Uterus (tissue), 4 donors: ENCODE results near the gene HOMER3. TPM values are rescaled to one million over a fixed set of nuclear protein-coding genes. Genes with fewer than 3 reads are reported as not detected.

Experiments
- DNase-seq, 2 donors: peaks; one replicate each; pipeline ENCODE4 v3.0.0-alpha.2; 2019 to 2020
- H3K27ac ChIP-seq, 2 donors: fragments of 200-600 bp; sonication (generic); 1 replicate in 1 of 2; 2 replicates in 1 of 2; pipeline ENCODE4 v1.5.1; 2016 to 2018
- H3K27me3 ChIP-seq, 2 donors: fragments of 200-600 bp; sonication (generic); one replicate each; pipeline ENCODE4 v1.5.1; 2018 to 2019; ENCODE audit warnings: control low read depth in 1 of 2
- H3K36me3 ChIP-seq, 2 donors: fragments of 200-600 bp; sonication (generic); one replicate each; pipeline ENCODE4 v1.5.1; 2019; ENCODE audit warnings: control low read depth in 1 of 2
- H3K4me1 ChIP-seq, 2 donors: fragments of 200-600 bp; sonication (generic); one replicate each; pipeline ENCODE4 v1.5.1; 2018 to 2019; ENCODE audit warnings: control low read depth in 1 of 2
- H3K4me3 ChIP-seq, 2 donors: fragments of 200-600 bp; sonication (generic); 1 replicate in 1 of 2; 2 replicates in 1 of 2; pipeline ENCODE4 v1.5.1; 2018 to 2019; ENCODE audit warnings: mild to moderate bottlenecking in 1 of 2
- H3K9me3 ChIP-seq, 2 donors: fragments of 200-600 bp; sonication (generic); one replicate each; pipeline ENCODE4 v1.5.1; 2019; ENCODE audit warnings: control low read depth in 1 of 2
- POLR2A ChIP-seq, 2 donors: fragments of 450-650 bp; IDR thresholded peaks; one replicate each; pipeline ENCODE4 v1.6.1; 2016; ENCODE audit warnings: antibody characterized with exemption in 2 of 2, mild to moderate bottlenecking in 1 of 2, moderate library complexity in 1 of 2
- intact Hi-C: fragments of 100-400 bp; cut with DNase I; formaldehyde crosslinking; loops from one replicate; pipeline ENCODE4 v1.15.1; 2023; ENCODE audit warnings: low total_unique reads
- total RNA-seq, 4 donors: library from RNA; depleted of rRNA in 3 of 4; stranded (reverse); fragments of >200 nt in 3 of 4; gene quantifications; one replicate each; pipeline versions ENCODE4 v1.1.0 to v1.2.4, GENCODE V29; 2014 to 2023
- TF ChIP-seq, protein P1 (sequence below), 4 experiments: fragments of 200-600 bp in 2 of 4; fragments of 450-650 bp in 2 of 4; sonication (generic) in 2 of 4; IDR thresholded peaks; one replicate each; pipeline ENCODE4 v1.5.1; 2016 to 2019; ENCODE audit warnings: antibody characterized with exemption in 4 of 4, mild to moderate bottlenecking in 2 of 4, moderate library complexity in 1 of 4
- donor health status: DM: yes; HTN: yes; CAD: no.

HOMER3 gene
- total RNA-seq, 4 donors from 2014 or later: 4.4 to 24.8 (median 23.3) TPM

DNA sequence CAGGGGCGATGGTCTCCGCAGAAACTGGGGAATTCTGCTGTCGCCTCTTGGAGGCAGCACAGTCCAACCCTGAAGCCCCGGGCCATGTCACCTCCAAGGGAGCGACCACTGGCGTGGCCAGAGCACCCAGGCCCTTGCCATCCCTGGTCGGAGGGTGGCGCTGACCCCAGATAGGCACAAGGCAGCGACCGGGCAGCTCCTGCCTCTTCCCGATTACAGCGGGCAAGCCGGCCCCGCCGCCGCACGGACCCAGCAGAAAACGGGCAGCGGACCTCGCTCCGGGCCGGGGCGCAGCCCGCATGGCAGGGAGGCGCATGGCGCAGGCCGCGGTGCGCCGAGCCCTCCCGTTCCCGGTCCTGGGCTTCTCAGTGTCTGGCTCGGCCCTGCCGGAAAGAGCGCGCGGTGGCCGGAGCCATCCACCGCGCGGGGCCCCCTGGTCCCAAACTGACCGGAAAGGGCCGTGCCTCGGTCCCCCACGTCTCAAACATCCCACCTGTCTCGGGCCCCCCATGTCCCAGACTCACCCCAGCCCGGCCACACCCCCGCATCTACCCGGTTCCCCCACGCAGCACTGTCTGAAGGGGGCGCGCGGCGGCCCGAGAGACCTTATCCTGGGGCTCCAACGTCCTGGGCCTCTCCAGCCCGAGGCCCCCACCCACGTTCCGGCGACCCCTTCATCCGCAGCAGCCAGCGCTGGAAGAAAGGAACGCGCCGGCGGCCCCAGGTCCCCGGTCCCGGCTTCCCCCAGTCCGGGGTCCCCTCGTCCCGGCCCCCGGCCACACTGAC, 45.8 kb downstream of the HOMER3 start:
- intact Hi-C loops: no loop called here
- H3K4me3 ChIP-seq: peak overlapping the region in 1 of 2 donors; percentile 17
- peaks cover 0 to 6% of the 10 kb centered on the region in 2 donors for H3K27me3 ChIP-seq
- H3K27ac ChIP-seq: no peak overlapping the region
- DNase-seq: peak in 1 of 2 donors; percentile 14
- H3K36me3 ChIP-seq: no peaks in the 10 kb centered on the region
- no peaks in the 10 kb centered on the region for H3K9me3 ChIP-seq
- TF ChIP-seq POLR2A (IDR thresholded peaks at IDR 0.05): no peak
- TF ChIP-seq, protein P1, sequence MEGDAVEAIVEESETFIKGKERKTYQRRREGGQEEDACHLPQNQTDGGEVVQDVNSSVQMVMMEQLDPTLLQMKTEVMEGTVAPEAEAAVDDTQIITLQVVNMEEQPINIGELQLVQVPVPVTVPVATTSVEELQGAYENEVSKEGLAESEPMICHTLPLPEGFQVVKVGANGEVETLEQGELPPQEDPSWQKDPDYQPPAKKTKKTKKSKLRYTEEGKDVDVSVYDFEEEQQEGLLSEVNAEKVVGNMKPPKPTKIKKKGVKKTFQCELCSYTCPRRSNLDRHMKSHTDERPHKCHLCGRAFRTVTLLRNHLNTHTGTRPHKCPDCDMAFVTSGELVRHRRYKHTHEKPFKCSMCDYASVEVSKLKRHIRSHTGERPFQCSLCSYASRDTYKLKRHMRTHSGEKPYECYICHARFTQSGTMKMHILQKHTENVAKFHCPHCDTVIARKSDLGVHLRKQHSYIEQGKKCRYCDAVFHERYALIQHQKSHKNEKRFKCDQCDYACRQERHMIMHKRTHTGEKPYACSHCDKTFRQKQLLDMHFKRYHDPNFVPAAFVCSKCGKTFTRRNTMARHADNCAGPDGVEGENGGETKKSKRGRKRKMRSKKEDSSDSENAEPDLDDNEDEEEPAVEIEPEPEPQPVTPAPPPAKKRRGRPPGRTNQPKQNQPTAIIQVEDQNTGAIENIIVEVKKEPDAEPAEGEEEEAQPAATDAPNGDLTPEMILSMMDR (IDR thresholded peaks at IDR 0.05): peak in 1 of 4 experiments; percentile 10
- H3K4me1 ChIP-seq: peaks cover 0 to 23% of the 10 kb centered on the region in 2 donors

DNA sequence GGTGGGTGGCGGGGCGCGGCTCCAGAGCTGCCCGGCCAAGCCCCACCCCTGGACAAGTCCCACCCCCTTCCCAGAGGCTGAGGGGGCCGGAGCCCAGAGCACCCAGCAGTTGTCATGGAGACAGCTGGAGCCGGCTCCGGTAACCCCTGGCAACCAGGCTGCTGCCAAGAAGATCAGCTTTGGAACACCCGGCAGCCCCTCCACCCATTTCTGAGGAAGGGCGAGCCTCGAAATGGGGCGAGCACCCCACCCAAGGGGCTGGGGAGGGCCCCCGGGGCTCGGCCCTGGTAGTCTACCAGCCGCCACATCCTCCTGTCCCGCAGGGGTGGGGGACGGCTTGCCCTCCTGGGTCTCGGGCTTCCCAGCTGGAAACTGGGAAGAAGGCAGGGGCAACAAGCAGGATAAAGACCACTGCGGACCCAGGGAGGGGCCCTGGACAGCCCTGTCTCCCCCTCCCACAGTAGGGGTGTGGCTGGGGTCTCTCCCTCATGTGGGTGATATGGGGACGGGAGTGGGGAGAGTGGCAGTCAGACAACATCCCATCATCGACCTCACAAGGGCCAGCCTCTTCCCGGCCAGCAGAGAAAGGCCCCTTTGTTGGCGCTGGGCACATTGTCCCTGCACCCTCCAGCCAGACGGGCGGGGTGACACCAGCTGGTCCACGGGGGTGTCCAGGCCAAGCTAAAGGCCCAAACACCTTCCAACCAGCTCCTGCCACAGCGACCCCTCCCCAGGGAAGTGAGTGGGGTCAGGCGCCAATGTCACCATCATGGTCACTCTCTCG, 46.6 kb downstream of the HOMER3 start:
- Histone ChIP-seq H3K36me3 (no peaks in the 10 kb centered on the region), H3K4me3 (peak overlapping the region in 1 of 2 donors; percentile 17), H3K27ac (no peak overlapping the region), H3K4me1 (peaks cover 0 to 23% of the 10 kb centered on the region in 2 donors), H3K9me3 (no peaks in the 10 kb centered on the region), H3K27me3 (peaks cover 0 to 6% of the 10 kb centered on the region in 2 donors)
- intact Hi-C loops: no loop called here
- peak in 1 of 2 donors; percentile 13 for DNase-seq
- no peak for TF ChIP-seq POLR2A (IDR thresholded peaks at IDR 0.05)
- TF ChIP-seq, protein P1 (IDR thresholded peaks at IDR 0.05): no peak

DNA sequence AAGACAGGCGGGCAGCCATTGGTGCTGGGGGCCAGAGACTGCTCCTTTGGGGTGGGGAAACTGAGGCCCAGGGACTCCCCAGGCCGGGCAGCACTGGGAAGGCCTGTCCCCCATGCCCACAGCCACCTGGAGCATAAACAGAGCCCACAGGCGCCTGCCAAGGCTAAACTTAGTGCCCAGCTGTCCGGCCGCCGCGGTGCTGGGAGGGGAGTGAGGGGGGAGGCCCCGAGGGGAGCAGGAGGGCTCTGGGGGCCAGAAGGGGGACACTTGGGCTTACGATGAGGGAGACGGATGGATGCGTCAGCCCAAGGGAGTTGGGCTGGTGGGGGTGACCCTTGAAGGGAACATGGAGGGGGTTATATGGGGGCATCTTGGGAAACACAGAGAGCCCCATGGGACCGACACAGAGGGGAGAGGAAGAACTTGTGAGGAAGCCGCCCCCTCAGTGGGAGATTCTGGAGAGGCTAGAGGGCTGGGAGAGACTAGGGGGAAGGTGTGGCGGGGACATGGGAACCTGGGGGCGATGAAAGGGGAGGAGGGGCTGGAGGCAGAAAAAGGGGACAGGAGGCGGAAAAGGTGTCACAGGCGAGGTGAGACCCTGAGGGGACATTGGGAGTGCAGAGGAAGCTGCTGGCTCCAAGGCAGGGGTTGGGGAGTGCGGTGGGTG, 47.3 kb downstream of the HOMER3 start:
- H3K27ac ChIP-seq: no peak overlapping the region
- H3K4me3 ChIP-seq: no peak overlapping the region
- H3K9me3 ChIP-seq: no peaks in the 10 kb centered on the region
- no peak for DNase-seq
- H3K27me3 ChIP-seq: peaks cover 0 to 6% of the 10 kb centered on the region in 2 donors
- H3K4me1 ChIP-seq: peaks cover 0 to 23% of the 10 kb centered on the region in 2 donors
- H3K36me3 ChIP-seq: no peaks in the 10 kb centered on the region
- TF ChIP-seq, protein P1 (IDR thresholded peaks at IDR 0.05): no peak
- TF ChIP-seq POLR2A (IDR thresholded peaks at IDR 0.05): no peak
- intact Hi-C loops: no loop called here

DNA sequence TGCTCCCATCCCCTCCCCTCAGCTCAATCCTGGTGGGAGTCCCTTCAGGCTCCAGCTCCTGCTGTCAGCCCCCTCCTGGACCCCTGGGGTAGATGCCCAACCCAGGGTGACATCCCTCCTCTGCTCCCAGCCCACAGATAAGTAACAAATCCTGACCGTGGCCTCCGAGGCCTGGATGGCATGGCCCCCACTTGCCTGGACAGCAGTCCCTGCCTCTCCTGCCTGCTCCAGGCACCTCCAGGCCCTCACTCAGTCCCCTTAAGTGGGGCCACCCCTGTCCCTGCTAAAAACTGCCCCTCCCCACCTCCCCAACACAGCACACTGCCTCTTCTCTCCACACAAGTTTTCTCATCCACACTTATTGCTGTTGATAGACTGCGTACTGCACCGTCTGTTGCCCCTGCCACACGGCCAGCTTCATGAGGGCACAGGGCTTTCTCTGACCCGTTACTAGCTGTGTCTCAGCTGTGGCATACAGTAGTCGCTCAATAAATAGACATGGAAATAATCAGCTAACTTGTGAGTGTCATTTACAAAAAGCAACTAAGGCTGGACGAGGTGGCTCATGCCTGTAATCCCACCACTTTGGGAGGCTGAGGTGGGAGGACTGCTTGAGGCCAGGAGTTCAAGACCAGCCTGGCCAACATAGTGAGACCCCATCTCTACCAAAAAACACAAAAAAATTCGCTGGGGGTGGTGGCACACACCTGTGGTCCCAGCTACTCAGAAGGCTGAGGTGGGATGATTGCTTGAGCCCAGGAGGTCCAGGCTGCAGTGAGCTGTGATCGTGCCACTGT, 50.9 kb downstream of the HOMER3 start:
- Histone ChIP-seq H3K36me3 (no peaks in the 10 kb centered on the region), H3K27ac (no peak overlapping the region)

More for the DNA sequence above, 50.9 kb downstream of the HOMER3 start:
- no peaks in the 10 kb centered on the region for H3K9me3 ChIP-seq
- peaks cover 0 to 11% of the 10 kb centered on the region in 2 donors for H3K4me1 ChIP-seq
- intact Hi-C loops: no loop called here
- TF ChIP-seq, protein P1 (IDR thresholded peaks at IDR 0.05): no peak
- no peak for TF ChIP-seq POLR2A (IDR thresholded peaks at IDR 0.05)
- H3K4me3 ChIP-seq: no peak overlapping the region
- peaks cover 0 to 2% of the 10 kb centered on the region in 2 donors for H3K27me3 ChIP-seq
- no peak for DNase-seq
